Ishikawa (cell line): ENCODE data around the gene CLIP3.

ENCODE experiments used
- CEBPB ChIP-seq: IDR thresholded peaks from 2 replicates; pipeline ENCODE4 v1.6.1; 2012
- EP300 ChIP-seq: IDR thresholded peaks from 2 replicates; pipeline ENCODE4 v1.6.1; 2012; ENCODE audit warnings: borderline replicate concordance
- FOXM1 ChIP-seq: IDR thresholded peaks from 2 replicates; pipeline ENCODE4 v1.6.1; 2012; ENCODE audit warnings: low read depth, borderline replicate concordance
- REST ChIP-seq: IDR thresholded peaks from 2 replicates; pipeline ENCODE4 v1.6.1; 2012; ENCODE audit warnings: low read depth, mild to moderate bottlenecking

DNA sequence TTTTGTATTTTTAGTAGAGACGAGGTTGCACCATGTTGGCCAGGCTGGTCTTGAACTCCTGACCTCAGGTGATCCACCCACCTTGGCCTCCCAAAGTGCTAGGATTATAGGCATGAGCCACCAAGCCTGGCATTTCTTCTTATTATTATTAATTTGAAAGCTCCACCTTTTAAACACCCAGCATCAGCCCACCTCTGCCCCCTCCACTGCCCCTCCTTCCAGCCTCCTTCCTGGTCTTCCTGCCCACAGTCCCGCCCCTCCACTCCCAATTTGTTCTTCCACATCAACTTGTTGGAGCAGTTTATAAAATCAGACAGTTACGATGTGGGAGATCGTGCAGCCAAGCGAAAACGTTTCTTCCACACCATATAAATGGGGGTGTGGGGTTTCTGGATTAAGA lies 7.8 kb upstream of the CLIP3 start:
- TF ChIP-seq FOXM1 (no peak), CEBPB (no peak), REST (no peak), EP300 (no peak)
